CD14-positive monocyte (primary cell): ENCODE results near the gene PRRC2B. TPM values are rescaled to one million over a fixed set of nuclear protein-coding genes. Genes with fewer than 3 reads are reported as not detected.

ENCODE experiments used
- DNase-seq, 3 donors: peaks; one replicate each; pipeline ENCODE4 v3.0.0-alpha.2; 2011 to 2022
- H2AFZ ChIP-seq: 2 replicates; pipeline ENCODE4 v1.6.0; 2012; ENCODE audit warnings: mild to moderate bottlenecking, low read depth, low read length, inconsistent platforms; ENCODE audit not compliant: insufficient read depth, poor library complexity, severe bottlenecking
- H3K27ac ChIP-seq, 2 donors: 1 replicate in 1 of 2; 2 replicates in 1 of 2; pipeline ENCODE4 v1.5.1; 2012 to 2013; ENCODE audit warnings: low read length in 2 of 2, control low read depth in 1 of 2, inconsistent platforms in 1 of 2, low read depth in 1 of 2, mild to moderate bottlenecking in 1 of 2
- H3K27me3 ChIP-seq, 2 donors: one replicate each; pipeline versions ENCODE4 v1.6.0 to v1.6.1; 2011 to 2013; ENCODE audit warnings: low read length in 2 of 2; ENCODE audit not compliant: control insufficient read depth in 2 of 2, insufficient read depth in 2 of 2
- H3K36me3 ChIP-seq, 2 donors: replicated peaks in 1 of 2; 1 replicate in 1 of 2; 2 replicates in 1 of 2; pipeline versions ENCODE4 v1.5.1 to v1.6.1; 2012 to 2013; ENCODE audit warnings: low read length in 2 of 2, control low read depth in 1 of 2, inconsistent platforms in 1 of 2, mild to moderate bottlenecking in 1 of 2; ENCODE audit not compliant: insufficient read depth in 2 of 2, control insufficient read depth in 1 of 2
- H3K4me1 ChIP-seq, 2 donors: 1 replicate in 1 of 2; 2 replicates in 1 of 2; pipeline versions ENCODE4 v1.5.1 to v1.6.1; 2012 to 2013; ENCODE audit warnings: low read length in 2 of 2, control low read depth in 1 of 2, inconsistent platforms in 1 of 2, mild to moderate bottlenecking in 1 of 2, moderate library complexity in 1 of 2; ENCODE audit not compliant: insufficient read depth in 2 of 2, control insufficient read depth in 1 of 2
- H3K4me2 ChIP-seq: replicated peaks from 2 replicates; pipeline ENCODE3; 2012; ENCODE audit warnings: low read length, moderate library complexity, mild to moderate bottlenecking; ENCODE audit not compliant: poor library complexity, severe bottlenecking; ENCODE audit errors: extremely low read depth
- H3K4me3 ChIP-seq, 3 experiments: fragments of 200-600 bp in 1 of 3; sonication (generic) in 1 of 3; replicated peaks in 1 of 3; 1 replicate in 2 of 3; 2 replicates in 1 of 3; pipeline ENCODE4 v1.5.1; 2011 to 2013; ENCODE audit warnings: low read length in 3 of 3, mild to moderate bottlenecking in 3 of 3, control low read depth in 2 of 3, low read depth in 2 of 3, inconsistent platforms in 1 of 3, moderate library complexity in 1 of 3
- H3K79me2 ChIP-seq: 2 replicates; pipeline ENCODE4 v1.6.0; 2012; ENCODE audit warnings: mild to moderate bottlenecking, control low read depth, inconsistent platforms, low read length, moderate library complexity; ENCODE audit not compliant: insufficient read depth
- H3K9ac ChIP-seq: 2 replicates; pipeline ENCODE4 v1.6.0; 2017; ENCODE audit warnings: low read length, mild to moderate bottlenecking; ENCODE audit not compliant: insufficient read depth, poor library complexity, severe bottlenecking
- H3K9me3 ChIP-seq, 2 donors: replicated peaks in 1 of 2; 1 replicate in 1 of 2; 2 replicates in 1 of 2; pipeline versions ENCODE4 v1.5.1 to v1.6.1; 2012 to 2013; ENCODE audit warnings: low read length in 2 of 2, control low read depth in 1 of 2; ENCODE audit not compliant: control insufficient read depth in 1 of 2, insufficient read depth in 1 of 2
- H4K20me1 ChIP-seq: 2 replicates; pipeline ENCODE4 v1.6.0; 2012; ENCODE audit warnings: mild to moderate bottlenecking, low read length, control low read depth, moderate library complexity; ENCODE audit not compliant: insufficient read depth
- H3K27ac Mint-ChIP-seq, 7 donors: one replicate each; pipeline ENCODE4 v1.8.0; 2020; ENCODE audit warnings: mild to moderate bottlenecking in 7 of 7, mixed read lengths in 7 of 7, moderate library complexity in 6 of 7, inconsistent platforms in 2 of 7
- H3K27me3 Mint-ChIP-seq, 3 donors: one replicate each; pipeline ENCODE4 v1.8.0; 2021 to 2022; ENCODE audit warnings: low read depth in 3 of 3, mild to moderate bottlenecking in 3 of 3, mixed read lengths in 3 of 3, moderate library complexity in 3 of 3, inconsistent platforms in 1 of 3
- H3K36me3 Mint-ChIP-seq, 2 donors: one replicate each; pipeline ENCODE4 v1.8.0; 2020; ENCODE audit warnings: mixed read lengths in 2 of 2, inconsistent platforms in 1 of 2, mild to moderate bottlenecking in 1 of 2
- H3K4me1 Mint-ChIP-seq: one replicate; pipeline ENCODE4 v1.8.0; 2020; ENCODE audit warnings: mild to moderate bottlenecking, mixed read lengths
- H3K4me3 Mint-ChIP-seq, 2 donors: one replicate each; pipeline ENCODE4 v1.8.0; 2020; ENCODE audit warnings: mild to moderate bottlenecking in 2 of 2, mixed read lengths in 2 of 2, moderate library complexity in 1 of 2
- H3K9me3 Mint-ChIP-seq, 7 donors: one replicate each; pipeline ENCODE4 v1.8.0; 2020 to 2022; ENCODE audit warnings: mixed read lengths in 7 of 7, mild to moderate bottlenecking in 6 of 7, moderate library complexity in 6 of 7, inconsistent platforms in 2 of 7
- WGBS: methylation state at CpG from one replicate; pipeline ENCODE4 v1.1.5; 2013; ENCODE audit warnings: missing lambda C conversion rate; ENCODE audit not compliant: insufficient coverage; 5-methylcytosine and 5-hydroxymethylcytosine counted together
- intact Hi-C, 2 donors: fragments of 100-400 bp; cut with micrococcal nuclease; formaldehyde crosslinking; loops; one replicate each; pipeline versions ENCODE4 v1.15.0 to v1.15.1; 2023
- polyA plus RNA-seq, 3 donors: library from polyadenylated mRNA; depleted of rRNA in 1 of 3; unstranded in 2 of 3; stranded (reverse) in 1 of 3; fragments of 300-500 nt in 2 of 3; fragments of >200 nt in 1 of 3; fragmentation: Illumina TruSeq in 2 of 3; gene quantifications; 1 replicate in 2 of 3; 2 replicates in 1 of 3; pipeline ENCODE4 v1.2.3, GENCODE V29; 2012 to 2021
- TF ChIP-seq, protein P1 (sequence below): fragments of 200-600 bp; IDR thresholded peaks from one replicate; pipeline ENCODE4 v1.8.0; 2022; ENCODE audit warnings: antibody characterized with exemption, mild to moderate bottlenecking

Gene PRRC2B
- polyA plus RNA-seq, 3 donors = 2.8 to 36.2 (median 8.6) TPM

DNA sequence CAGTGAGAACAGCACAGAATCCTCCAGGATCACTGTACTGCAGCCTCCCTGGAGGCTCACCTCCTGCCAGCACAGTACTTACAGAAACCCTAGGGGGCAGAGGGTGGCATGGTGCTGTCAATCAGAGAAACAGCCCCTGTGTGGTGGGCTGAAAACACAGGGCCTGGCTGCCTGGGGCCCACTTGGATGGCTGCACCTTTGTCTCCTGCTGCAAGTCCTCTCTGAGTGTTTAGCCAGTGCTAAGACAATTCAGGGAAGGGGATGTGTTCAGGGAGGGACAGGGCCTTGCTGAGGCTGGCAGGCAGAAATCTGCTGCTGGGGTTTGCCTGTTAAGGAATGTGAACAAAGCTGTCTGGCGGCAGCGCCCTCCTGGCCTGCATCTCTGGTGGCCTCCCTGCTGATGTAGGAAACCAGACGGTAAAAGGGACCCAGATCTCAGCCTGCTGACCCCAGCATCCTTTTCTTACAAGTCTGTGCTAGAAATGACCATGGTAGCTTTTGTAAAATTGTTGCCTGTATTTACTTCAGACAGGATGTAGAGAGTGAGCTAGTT, 39.5 kb downstream of the PRRC2B start:
- Histone ChIP-seq H3K9me3 (no peaks in the 10 kb centered on the region), H2AFZ (no peak overlapping the region), H3K27me3 (no peaks in the 10 kb centered on the region), H3K4me2 (no peak overlapping the region), H4K20me1 (peaks cover 70% of the 10 kb centered on the region), H3K4me3 (no peak overlapping the region), H3K27ac (no peak overlapping the region), H3K9ac (no peak overlapping the region), H3K4me1 (no peaks in the 10 kb centered on the region), H3K36me3 (peaks cover 61 to 80% of the 10 kb centered on the region in 2 donors), H3K79me2 (peaks cover 57% of the 10 kb centered on the region)
- 97% methylated on average over 3 of the region's 3 CpGs for WGBS
- Mint-ChIP-seq H3K4me3 (no peak overlapping the region), H3K9me3 (peaks cover 0 to 1% (median 0%) of the 10 kb centered on the region in 7 donors), H3K27me3 (peaks cover 0 to 2% (median 0%) of the 10 kb centered on the region in 3 donors), H3K4me1 (peaks cover 3% of the 10 kb centered on the region), H3K36me3 (peaks cover 70 to 73% of the 10 kb centered on the region in 2 donors), H3K27ac (no peak overlapping the region)
- no peak for DNase-seq
- intact Hi-C loops = no loop called here
- TF ChIP-seq, protein P1, sequence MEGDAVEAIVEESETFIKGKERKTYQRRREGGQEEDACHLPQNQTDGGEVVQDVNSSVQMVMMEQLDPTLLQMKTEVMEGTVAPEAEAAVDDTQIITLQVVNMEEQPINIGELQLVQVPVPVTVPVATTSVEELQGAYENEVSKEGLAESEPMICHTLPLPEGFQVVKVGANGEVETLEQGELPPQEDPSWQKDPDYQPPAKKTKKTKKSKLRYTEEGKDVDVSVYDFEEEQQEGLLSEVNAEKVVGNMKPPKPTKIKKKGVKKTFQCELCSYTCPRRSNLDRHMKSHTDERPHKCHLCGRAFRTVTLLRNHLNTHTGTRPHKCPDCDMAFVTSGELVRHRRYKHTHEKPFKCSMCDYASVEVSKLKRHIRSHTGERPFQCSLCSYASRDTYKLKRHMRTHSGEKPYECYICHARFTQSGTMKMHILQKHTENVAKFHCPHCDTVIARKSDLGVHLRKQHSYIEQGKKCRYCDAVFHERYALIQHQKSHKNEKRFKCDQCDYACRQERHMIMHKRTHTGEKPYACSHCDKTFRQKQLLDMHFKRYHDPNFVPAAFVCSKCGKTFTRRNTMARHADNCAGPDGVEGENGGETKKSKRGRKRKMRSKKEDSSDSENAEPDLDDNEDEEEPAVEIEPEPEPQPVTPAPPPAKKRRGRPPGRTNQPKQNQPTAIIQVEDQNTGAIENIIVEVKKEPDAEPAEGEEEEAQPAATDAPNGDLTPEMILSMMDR = no peak

DNA sequence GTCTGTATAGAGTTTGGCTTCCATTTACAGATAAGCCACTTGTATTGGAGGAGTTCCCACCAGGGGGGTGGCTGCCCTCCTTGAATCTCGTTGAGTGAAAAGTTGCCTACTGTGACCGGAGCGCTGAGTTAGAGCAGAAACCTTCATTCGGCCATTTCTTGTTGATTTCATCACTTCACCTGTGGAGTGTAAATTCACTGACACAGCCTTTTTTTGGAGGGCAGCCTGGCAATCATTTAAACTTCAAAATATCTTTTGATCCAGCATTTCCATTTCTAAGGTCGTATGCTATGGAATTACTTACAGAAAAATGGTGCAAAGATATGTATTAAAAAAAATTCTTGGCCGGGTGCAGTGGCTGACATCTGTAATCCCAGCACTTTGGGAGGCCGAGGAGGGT, 40.8 kb downstream of the PRRC2B start:
- Histone ChIP-seq H3K79me2 (peaks cover 50% of the 10 kb centered on the region), H3K4me2 (no peak overlapping the region), H3K4me3 (no peak overlapping the region), H3K9ac (no peak overlapping the region), H3K4me1 (no peaks in the 10 kb centered on the region), H3K27me3 (no peaks in the 10 kb centered on the region), H3K9me3 (no peaks in the 10 kb centered on the region), H2AFZ (no peak overlapping the region), H4K20me1 (peaks cover 70% of the 10 kb centered on the region), H3K36me3 (peaks cover 73 to 91% of the 10 kb centered on the region in 2 donors), H3K27ac (no peak overlapping the region)
- Mint-ChIP-seq H3K4me3 (no peak overlapping the region), H3K27me3 (peaks cover 0 to 2% (median 0%) of the 10 kb centered on the region in 3 donors), H3K9me3 (no peaks in the 10 kb centered on the region), H3K27ac (no peak overlapping the region), H3K36me3 (peaks cover 82 to 85% of the 10 kb centered on the region in 2 donors), H3K4me1 (no peaks in the 10 kb centered on the region)
- WGBS = 95% methylated on average over 6 of the region's 7 CpGs
- intact Hi-C loops = no loop called here
- no peak for DNase-seq
- TF ChIP-seq, protein P1 = no peak
